ENCODE data around the gene CTNNAL1.

- TF ChIP-seq EZH2 (IDR thresholded peaks at IDR 0.05; ENCODE audit: borderline replicate concordance, low read depth, low read length, poor library complexity, severe bottlenecking) (no peak), CTCF (conservative IDR thresholded peaks at IDR 0.05; ENCODE audit: low read depth, low read length) (no peak)
Measured at GRCh38 chr9:109046346-109046745, 33.0 kb upstream of the CTNNAL1 start.

All from A673 (cell line).